Activated T-cell treated with anti-CD3 and anti-CD28 coated beads for 1 hour (primary cell): ENCODE data around the gene SUPT3H.

Experiments used
- DNase-seq: peaks from one replicate; pipeline ENCODE4 v3.0.0-alpha.2; 2020; ENCODE audit warnings: low read depth

The SUPT3H gene

DNA sequence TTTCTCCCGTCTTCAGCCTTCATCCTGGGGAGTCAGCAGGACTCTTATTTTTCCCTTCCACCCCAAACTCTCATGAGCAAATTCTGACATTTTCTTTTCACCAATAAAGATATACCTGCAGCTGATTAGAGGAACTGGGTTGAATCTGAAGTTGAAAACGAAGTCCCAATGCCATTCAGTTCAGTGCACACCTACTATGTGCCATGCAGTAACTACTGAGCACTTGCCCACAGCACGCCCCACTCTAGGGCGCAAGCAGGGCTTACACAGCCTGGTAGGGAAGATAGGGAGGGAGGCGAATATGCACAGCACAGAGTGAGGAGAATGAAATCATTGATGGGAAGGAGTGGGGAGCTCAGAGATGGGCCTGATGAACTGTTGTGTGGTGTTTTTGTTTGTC is 588.7 kb downstream of the SUPT3H start:
- no peak for DNase-seq

DNA sequence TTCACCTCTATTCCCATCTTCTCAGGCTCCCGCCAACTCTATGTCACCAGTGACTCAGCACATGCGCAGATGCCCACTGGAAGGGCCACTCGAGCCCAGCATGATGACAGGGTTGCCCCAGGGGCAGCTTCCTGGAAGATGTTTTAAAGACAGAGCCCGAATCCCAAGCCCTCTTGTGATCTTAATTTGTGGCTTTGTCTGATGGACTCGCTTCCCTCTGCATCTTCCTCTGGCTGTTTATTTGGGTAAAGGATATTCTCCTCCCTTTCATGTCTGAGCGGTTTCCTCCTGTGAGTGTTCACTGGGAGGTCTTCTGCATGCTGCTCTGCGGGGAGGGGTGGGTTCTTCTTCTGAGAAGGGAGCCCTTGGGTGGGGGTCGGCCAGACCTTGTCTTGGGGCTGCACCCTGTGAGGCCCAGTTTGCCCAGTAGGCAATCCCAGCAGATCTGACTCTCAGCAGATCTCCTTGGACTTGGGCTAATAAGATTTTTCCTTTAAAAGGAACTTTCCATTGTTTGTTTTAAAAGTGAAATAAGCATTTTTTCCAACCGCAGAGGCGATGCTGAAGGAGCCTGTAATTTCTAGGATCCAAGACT is 589.2 kb downstream of the SUPT3H start:
- DNase-seq = no peak

DNA sequence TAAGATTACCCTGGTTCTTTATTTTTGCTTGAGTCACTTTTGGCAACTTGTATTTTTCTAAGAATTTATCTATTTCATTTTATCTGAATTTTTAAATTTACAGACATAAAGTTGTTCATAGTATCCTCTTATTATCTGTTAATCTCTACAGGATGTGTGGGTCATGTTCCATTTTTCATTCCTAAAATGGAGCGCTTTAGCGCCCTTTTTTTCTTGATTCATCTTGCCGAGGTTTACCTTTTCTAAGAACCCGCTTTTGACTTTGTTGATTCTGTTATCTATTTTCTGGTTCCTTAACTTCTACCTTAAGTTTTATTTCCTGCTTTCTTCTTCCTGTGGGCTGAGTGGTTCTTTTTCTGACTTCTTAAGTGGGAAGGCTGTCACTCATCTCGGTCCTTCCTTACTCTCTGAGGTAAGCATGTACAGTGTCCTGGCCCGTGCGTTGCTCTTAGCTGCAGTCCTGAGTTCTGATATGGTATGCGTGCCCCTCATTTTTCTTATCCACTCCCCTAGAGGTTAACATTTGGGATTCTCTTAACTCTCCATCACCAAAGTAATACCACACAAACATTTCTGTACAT is 590.4 kb downstream of the SUPT3H start:
- no peak for DNase-seq

DNA sequence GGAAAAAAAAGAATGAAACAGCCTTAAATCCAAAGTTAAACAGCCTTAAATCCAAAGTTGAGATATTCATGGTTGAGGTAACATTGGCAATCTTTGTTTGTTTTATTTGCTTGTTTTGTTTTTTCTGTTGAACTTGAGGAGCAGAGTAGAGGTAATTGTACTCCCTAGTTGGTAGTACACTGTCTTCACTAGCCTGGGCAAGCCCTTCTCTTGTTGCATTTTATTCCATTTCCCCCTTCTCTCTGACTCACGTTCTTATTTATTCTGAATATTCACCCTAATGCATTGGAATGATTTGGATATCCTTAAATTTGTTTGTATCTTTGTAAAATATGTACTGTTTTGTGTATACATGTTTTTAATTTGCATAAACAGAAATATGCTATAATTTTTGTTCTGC is 592.6 kb downstream of the SUPT3H start:
- DNase-seq = no peak

DNA sequence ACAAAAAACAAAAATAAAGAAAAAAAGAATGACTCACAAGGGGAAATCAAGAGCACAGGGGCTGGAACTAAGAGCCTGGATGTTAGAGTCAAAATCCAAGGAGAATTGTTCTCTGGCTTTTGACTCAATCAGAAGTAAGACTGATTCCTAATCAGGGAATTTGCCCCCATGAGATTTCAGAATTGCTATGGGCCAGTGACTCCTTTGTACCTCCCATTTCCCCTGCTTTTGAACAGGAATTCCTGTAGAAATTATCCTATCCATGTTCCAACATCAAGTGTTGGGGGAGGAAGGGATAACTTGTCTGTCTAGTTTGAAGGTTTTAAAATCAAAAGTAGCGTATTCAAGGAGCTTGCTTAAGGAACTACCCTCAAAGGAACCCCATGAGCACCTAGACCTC is 593.5 kb downstream of the SUPT3H start:
- no peak for DNase-seq

DNA sequence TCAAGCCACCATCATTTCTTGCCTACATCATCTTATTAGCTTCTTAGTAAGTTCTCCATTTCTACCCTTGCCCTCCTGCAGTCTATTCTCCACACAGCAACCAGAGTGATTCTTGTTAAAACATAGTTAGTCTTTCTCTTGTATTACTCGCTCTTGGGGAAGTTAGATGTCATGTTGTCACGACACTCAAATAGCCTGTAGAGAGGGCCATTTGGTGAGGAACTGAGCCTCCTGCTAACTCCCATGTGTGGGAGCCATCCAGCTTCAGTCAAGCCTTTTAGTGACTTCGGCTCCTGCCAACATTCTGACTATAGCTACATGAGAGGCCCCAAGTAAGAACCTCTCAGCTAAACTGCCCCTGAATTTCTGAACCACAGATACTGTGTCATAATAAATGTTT is 594.8 kb downstream of the SUPT3H start:
- DNase-seq = no peak

DNA sequence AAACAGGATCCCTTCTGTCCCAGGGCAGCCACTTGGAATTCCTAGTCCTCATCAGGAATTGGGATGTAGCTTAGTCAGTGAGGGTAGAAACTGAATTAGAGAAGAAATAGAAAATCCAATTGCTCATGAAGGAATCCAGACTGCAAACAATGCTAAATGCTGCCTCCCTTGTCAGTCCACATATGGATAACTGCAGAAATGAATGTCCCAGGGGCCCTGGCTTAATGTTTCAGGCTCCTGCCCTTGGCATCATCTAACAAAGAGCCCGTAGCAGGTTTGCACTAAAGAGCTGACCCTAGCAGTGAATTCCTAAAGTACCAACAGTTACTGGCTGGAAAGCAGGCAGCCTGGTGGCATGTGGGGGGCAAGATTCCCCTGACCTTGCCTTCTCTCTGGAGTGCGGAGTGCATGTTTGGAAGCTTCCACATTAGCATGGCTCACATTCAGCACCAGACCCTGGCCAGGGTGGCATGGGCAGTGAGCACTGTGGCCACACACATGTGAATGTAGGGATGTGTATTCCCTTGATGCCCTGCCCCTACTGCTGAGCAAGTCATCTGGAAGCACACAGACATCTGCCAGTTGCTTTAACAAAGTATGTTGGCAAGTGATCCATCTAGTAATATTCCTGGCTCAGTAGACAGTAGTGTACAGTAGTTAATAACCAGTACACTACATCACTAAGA is 595.7 kb downstream of the SUPT3H start:
- DNase-seq = no peak

DNA sequence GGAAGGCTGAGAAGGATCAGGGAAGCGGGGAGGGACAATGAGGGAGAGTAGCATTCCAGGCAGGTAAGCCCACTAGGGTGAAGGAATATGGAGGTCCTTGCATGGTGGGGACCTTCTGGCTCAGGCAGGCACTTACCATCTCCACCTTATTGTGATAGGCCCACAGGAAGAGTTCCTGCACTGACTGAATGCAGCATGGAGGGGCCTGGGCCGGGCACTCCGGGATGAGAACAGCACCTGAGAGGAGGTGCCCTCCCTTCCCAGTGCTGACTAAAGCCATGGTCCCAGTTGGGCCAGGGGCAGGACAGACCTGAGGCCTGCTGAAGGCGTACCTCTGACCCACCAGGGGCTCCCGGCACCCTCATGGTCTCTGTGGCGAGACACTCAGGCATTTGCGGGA is 597.6 kb downstream of the SUPT3H start:
- DNase-seq = no peak

DNA sequence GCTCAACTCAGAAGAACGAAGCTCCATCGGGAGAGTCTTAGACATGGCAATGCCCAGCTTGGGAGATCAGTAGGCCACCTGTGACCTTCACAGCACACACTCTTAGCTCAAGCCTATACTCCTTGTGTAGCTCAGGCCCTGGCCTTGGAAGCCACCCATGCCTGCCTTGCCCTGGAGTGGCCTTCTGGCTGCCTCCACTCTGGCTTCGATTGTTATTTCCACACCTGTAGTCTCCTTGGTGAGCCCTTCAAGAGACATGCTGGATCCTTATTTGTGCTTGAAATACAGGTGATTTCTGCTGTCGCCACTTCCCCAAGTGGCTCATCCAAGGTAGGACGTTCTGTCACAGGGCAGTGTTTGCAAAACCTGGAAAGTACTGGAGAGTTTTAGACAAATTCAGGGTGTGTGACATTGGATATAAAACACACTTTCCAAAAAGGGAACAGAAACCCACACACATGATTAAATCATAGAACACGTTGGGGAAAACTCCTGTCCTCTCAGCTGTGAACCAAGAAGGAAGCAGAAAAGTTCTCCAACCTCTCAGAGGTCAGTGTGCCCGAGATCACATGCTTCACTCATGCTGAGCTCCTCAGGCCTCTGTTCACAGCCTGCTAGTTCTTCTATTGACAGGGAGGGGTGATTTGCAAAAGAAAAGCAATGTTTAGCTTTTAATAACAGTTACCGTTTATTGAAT is 598.5 kb downstream of the SUPT3H start:
- DNase-seq = no peak
